H1 (cell line): Measurements from ENCODE around the gene BTAF1. TPM values are rescaled to one million over a fixed set of nuclear protein-coding genes. Genes with fewer than 3 reads are reported as not detected.

Experiments
- CTCF ChIA-PET: fragments of 300-600 bp; sonication (Branson Sonifier 250); formaldehyde crosslinking; loops from one replicate; lab custom pipeline; 2021; ENCODE audit not compliant: partially characterized antibody; lab: Charles Lee
- POLR2A ChIA-PET: fragments of 300-600 bp; sonication (Branson Sonifier 250); formaldehyde crosslinking; loops from one replicate; lab custom pipeline; 2021; ENCODE audit warnings: inconsistent platforms; ENCODE audit not compliant: partially characterized antibody; lab: Charles Lee
- DNase-seq, 2 experiments: peaks; one replicate each; pipeline versions ENCODE4 v3.0.0 to v3.0.0-alpha.2; 2010 to 2022; ENCODE audit warnings: low spot score in 2 of 2, low read depth in 1 of 2, mixed read lengths in 1 of 2
- FAIRE-seq: peaks from 2 replicates; lab custom pipeline; 2011; peaks lifted over from hg19 to GRCh38; lab: Jason Lieb, UNC
- H2AFZ ChIP-seq: 2 replicates; pipeline ENCODE4 v1.8.1; 2012; ENCODE audit warnings: low read length, inconsistent platforms
- H2AK5ac ChIP-seq: 2 replicates; pipeline ENCODE4 v1.6.1; 2013; ENCODE audit warnings: low read depth, low read length
- H2BK120ac ChIP-seq: replicated peaks from 2 replicates; pipeline ENCODE3; 2013; ENCODE audit warnings: low read depth, low read length, inconsistent platforms
- H2BK12ac ChIP-seq: 2 replicates; pipeline ENCODE4 v1.6.1; 2013; ENCODE audit warnings: low read depth, low read length
- H2BK15ac ChIP-seq: 2 replicates; pipeline ENCODE4 v1.6.1; 2013; ENCODE audit warnings: low read length
- H2BK20ac ChIP-seq: 2 replicates; pipeline ENCODE4 v1.6.1; 2013; ENCODE audit warnings: low read length
- H2BK5ac ChIP-seq: 2 replicates; pipeline ENCODE4 v1.6.1; 2013; ENCODE audit warnings: low read depth, low read length
- H3K14ac ChIP-seq: 2 replicates; pipeline ENCODE4 v1.6.1; 2013; ENCODE audit warnings: inconsistent platforms; ENCODE audit not compliant: insufficient read length
- H3K18ac ChIP-seq: 2 replicates; pipeline ENCODE4 v1.6.1; 2013; ENCODE audit warnings: low read length; ENCODE audit errors: extremely low read depth
- H3K23ac ChIP-seq: 2 replicates; pipeline ENCODE4 v1.6.1; 2013; ENCODE audit warnings: inconsistent platforms; ENCODE audit not compliant: insufficient read length
- H3K23me2 ChIP-seq: 2 replicates; pipeline ENCODE4 v1.6.1; 2013; ENCODE audit warnings: low read depth, low read length
- H3K27ac ChIP-seq: 2 replicates; pipeline ENCODE4 v1.6.1; 2011; ENCODE audit warnings: low read depth, low read length, inconsistent platforms
- H3K27me3 ChIP-seq, 4 experiments: replicated peaks in 1 of 4; 1 replicate in 1 of 4; 2 replicates in 3 of 4; pipeline versions ENCODE4 v1.6.1 to v1.8.1; 2011 to 2013; ENCODE audit warnings: low read length in 3 of 4, mild to moderate bottlenecking in 3 of 4, inconsistent platforms in 2 of 4, mixed read lengths in 2 of 4, moderate library complexity in 1 of 4; ENCODE audit not compliant: control insufficient read depth in 3 of 4, insufficient read depth in 3 of 4; ENCODE audit errors: extremely low read depth in 1 of 4
- H3K36me3 ChIP-seq, 4 experiments: 2 replicates each; pipeline versions ENCODE4 v1.6.1 to v1.8.1; 2011 to 2013; ENCODE audit warnings: mild to moderate bottlenecking in 4 of 4, low read length in 3 of 4, moderate library complexity in 2 of 4, control low read depth in 1 of 4, inconsistent platforms in 1 of 4; ENCODE audit not compliant: insufficient read depth in 4 of 4, control insufficient read depth in 2 of 4
- H3K4ac ChIP-seq: replicated peaks from 2 replicates; pipeline ENCODE3; 2013; ENCODE audit warnings: low read length, low read depth, mixed read lengths, inconsistent platforms; ENCODE audit not compliant: insufficient read length
- H3K4me1 ChIP-seq, 4 experiments: replicated peaks in 1 of 4; 1 replicate in 1 of 4; 2 replicates in 3 of 4; pipeline versions ENCODE4 v1.6.1 to v1.8.1; 2011 to 2013; ENCODE audit warnings: low read length in 3 of 4, inconsistent platforms in 2 of 4, mixed read lengths in 1 of 4; ENCODE audit not compliant: insufficient read depth in 4 of 4, control insufficient read depth in 3 of 4
- H3K4me2 ChIP-seq, 2 experiments: 2 replicates each; pipeline versions ENCODE4 v1.6.1 to v1.8.1; 2011 to 2013; ENCODE audit warnings: low read depth in 2 of 2, low read length in 2 of 2, control low read depth in 1 of 2, inconsistent platforms in 1 of 2, mild to moderate bottlenecking in 1 of 2; ENCODE audit not compliant: insufficient read depth in 1 of 2
- H3K4me3 ChIP-seq, 4 experiments: fragments of 200-600, 300-600 bp in 1 of 4; sonication (generic), shearing (Covaris generic), sonication (Bioruptor Twin) in 1 of 4; 2 replicates each; pipeline versions ENCODE4 v1.5.1 to v1.8.1; 2011 to 2016; ENCODE audit warnings: low read length in 4 of 4, low read depth in 3 of 4, control low read depth in 2 of 4, inconsistent platforms in 2 of 4, mild to moderate bottlenecking in 2 of 4, mixed read lengths in 1 of 4, moderate library complexity in 1 of 4; ENCODE audit not compliant: insufficient read depth in 2 of 4; ENCODE audit errors: extremely low read depth in 1 of 4
- H3K56ac ChIP-seq: replicated peaks from 2 replicates; pipeline ENCODE3; 2013; ENCODE audit warnings: low read depth, mild to moderate bottlenecking, mixed read lengths, low read length, inconsistent platforms; ENCODE audit not compliant: insufficient read length
- H3K79me1 ChIP-seq: 2 replicates; pipeline ENCODE4 v1.6.1; 2013; ENCODE audit warnings: low read depth, low read length, control low read depth
- H3K79me2 ChIP-seq, 2 experiments: 2 replicates each; pipeline versions ENCODE4 v1.6.1 to v1.8.1; 2012 to 2013; ENCODE audit warnings: low read length in 2 of 2, mild to moderate bottlenecking in 2 of 2, inconsistent platforms in 1 of 2; ENCODE audit not compliant: insufficient read depth in 2 of 2, control insufficient read depth in 1 of 2
- H3K9ac ChIP-seq, 4 experiments: replicated peaks in 1 of 4; 1 replicate in 1 of 4; 2 replicates in 3 of 4; pipeline versions ENCODE4 v1.6.1 to v1.8.1; 2011 to 2013; ENCODE audit warnings: low read depth in 3 of 4, low read length in 3 of 4, control low read depth in 2 of 4, mild to moderate bottlenecking in 2 of 4, moderate library complexity in 2 of 4, inconsistent platforms in 1 of 4; ENCODE audit errors: extremely low read depth in 1 of 4
- H3K9me3 ChIP-seq, 2 experiments: 2 replicates each; pipeline versions ENCODE4 v1.6.1 to v1.8.1; 2012 to 2013; ENCODE audit warnings: mild to moderate bottlenecking in 2 of 2, moderate library complexity in 2 of 2, control low read depth in 1 of 2, inconsistent platforms in 1 of 2, low read depth in 1 of 2, low read length in 1 of 2, mixed read lengths in 1 of 2; ENCODE audit not compliant: insufficient read depth in 2 of 2
- H4K20me1 ChIP-seq, 2 experiments: replicated peaks in 1 of 2; 2 replicates each; pipeline versions ENCODE3 to v1.8.1; 2011 to 2013; ENCODE audit warnings: inconsistent platforms in 2 of 2, low read length in 2 of 2, mild to moderate bottlenecking in 1 of 2; ENCODE audit not compliant: insufficient read depth in 2 of 2, control insufficient read depth in 1 of 2
- H4K5ac ChIP-seq: 2 replicates; pipeline ENCODE4 v1.6.1; 2013; ENCODE audit warnings: low read length, low read depth, mixed read lengths, inconsistent platforms; ENCODE audit not compliant: insufficient read length
- H4K8ac ChIP-seq: 2 replicates; pipeline ENCODE4 v1.8.0; 2013; ENCODE audit warnings: mild to moderate bottlenecking, moderate library complexity, low read length, inconsistent platforms; ENCODE audit not compliant: insufficient read depth; ENCODE audit errors: extremely low read depth
- H4K91ac ChIP-seq: replicated peaks from 2 replicates; pipeline ENCODE3; 2013; ENCODE audit warnings: low read length, mixed read lengths, inconsistent platforms; ENCODE audit not compliant: insufficient read length
- ASH2L ChIP-seq: fragments of 200-600, 300-600 bp; sonication (generic); IDR thresholded peaks from one replicate; pipeline ENCODE4 v1.7.1; 2017; ENCODE audit warnings: low read length
- BACH1 ChIP-seq: IDR thresholded peaks from 2 replicates; pipeline ENCODE4 v1.6.1; 2012; ENCODE audit warnings: low read length, improper control_type of control experiment
- BCL11A ChIP-seq, 2 experiments: IDR thresholded peaks; one replicate each; pipeline ENCODE4 v1.6.1; 2011; ENCODE audit warnings: low read depth in 2 of 2, low read length in 2 of 2, mild to moderate bottlenecking in 2 of 2
- CHD1 ChIP-seq: IDR thresholded peaks from 2 replicates; pipeline ENCODE4 v1.6.1; 2012; ENCODE audit warnings: low read depth, low read length, improper control_type of control experiment
- GABPA ChIP-seq: IDR thresholded peaks from 2 replicates; pipeline ENCODE4 v1.6.1; 2011; ENCODE audit warnings: mild to moderate bottlenecking, low read length, moderate library complexity, borderline replicate concordance; ENCODE audit not compliant: insufficient read depth
- HDAC6 ChIP-seq: IDR thresholded peaks from one replicate; pipeline ENCODE4 v1.7.1; 2012; ENCODE audit warnings: low read depth, mild to moderate bottlenecking, inconsistent platforms, low read length, moderate library complexity
- KDM5A ChIP-seq: fragments of 200-600 bp; IDR thresholded peaks from 2 replicates; pipeline ENCODE4 v1.7.1; 2012; ENCODE audit warnings: mild to moderate bottlenecking, low read length, inconsistent platforms, mixed read lengths
- NANOG ChIP-seq: IDR thresholded peaks from 2 replicates; pipeline ENCODE4 v1.6.1; 2011; ENCODE audit warnings: low read length, low read depth, mild to moderate bottlenecking, inconsistent platforms; ENCODE audit not compliant: insufficient read depth, poor library complexity, severe bottlenecking
- RAD21 ChIP-seq, 2 experiments: IDR thresholded peaks in 1 of 2; conservative IDR thresholded peaks in 1 of 2; 2 replicates each; pipeline ENCODE4 v1.6.1; 2011; ENCODE audit warnings: low read depth in 2 of 2, low read length in 2 of 2, improper control_type of control experiment in 1 of 2, inconsistent platforms in 1 of 2, mild to moderate bottlenecking in 1 of 2, moderate library complexity in 1 of 2
- RBBP5 ChIP-seq: IDR thresholded peaks from 2 replicates; pipeline ENCODE4 v1.7.1; 2012; ENCODE audit warnings: low read depth, mild to moderate bottlenecking, inconsistent platforms, low read length, moderate library complexity, borderline replicate concordance
- SIN3A ChIP-seq, 2 experiments: IDR thresholded peaks in 1 of 2; conservative IDR thresholded peaks in 1 of 2; 2 replicates each; pipeline ENCODE4 v1.6.1; 2011 to 2012; ENCODE audit warnings: low read length in 2 of 2, improper control_type of control experiment in 1 of 2, low read depth in 1 of 2, mild to moderate bottlenecking in 1 of 2
- SUZ12 ChIP-seq: fragments of 200-600 bp; sonication (generic); IDR thresholded peaks from 2 replicates; pipeline ENCODE4 v1.6.1; 2012; ENCODE audit warnings: mild to moderate bottlenecking, inconsistent platforms, low read length, moderate library complexity, mixed read lengths
- WGBS, 2 experiments: shearing (Covaris generic) in 1 of 2; methylation state at CpG; one replicate each; pipeline versions ENCODE4 v1.1.6 to v1.1.7; 2013 to 2015; ENCODE audit warnings: low lambda C conversion rate in 2 of 2, mixed read lengths in 2 of 2, inconsistent platforms in 1 of 2, low coverage in 1 of 2, missing lambda C conversion rate in 1 of 2; ENCODE audit not compliant: insufficient replicate concordance in 2 of 2, insufficient coverage in 1 of 2, insufficient read length in 1 of 2; ENCODE audit errors: extremely low coverage in 1 of 2, missing lambda C conversion rate in 1 of 2; 5-methylcytosine and 5-hydroxymethylcytosine counted together
- polyA plus RNA-seq, 7 experiments: library from polyadenylated mRNA; depleted of rRNA in 3 of 7; stranded (reverse) in 5 of 7; unstranded in 2 of 7; fragments of >200 nt in 5 of 7; fragments of 200-250 nt in 2 of 7; gene quantifications; 1 replicate in 5 of 7; 2 replicates in 1 of 7; 4 replicates in 1 of 7; pipeline versions ENCODE4 v1.2.1 to v1.2.3, GENCODE V29; 2011 to 2013; ENCODE audit warnings: missing spikeins in 2 of 7, mixed read lengths in 2 of 7
- total RNA-seq: library from RNA; stranded (reverse); fragmentation: NEBNext Ultra II Directional; extraction: Animal tissue kit (Norgen Biotek cat#: 25700); gene quantifications from 2 replicates; pipeline ENCODE4 v1.2.1, GENCODE V29; 2021
- TF ChIP-seq, protein P1 (sequence below): IDR thresholded peaks from 2 replicates; pipeline ENCODE4 v1.6.1; 2012; ENCODE audit warnings: inconsistent platforms

The BTAF1 gene
- total and polyA plus RNA-seq, 2 of the 8 experiments (the other 6 are each of a cell fraction or from before 2014, with no cell fraction given): 24.5 to 39.1 TPM

- Histone ChIP-seq H3K14ac (no peak overlapping the region), H2BK120ac (no peak overlapping the region), H2BK5ac (no peak overlapping the region), H3K23me2 (no peaks in the 10 kb centered on the region), H3K4me3 (no peak overlapping the region), H4K5ac (no peak overlapping the region), H2AFZ (no peak overlapping the region), H3K27ac (no peak overlapping the region), H2BK15ac (no peak overlapping the region; the same call in 1 of the 2 replicates), H2BK20ac (no peak overlapping the region), H3K18ac (no peak overlapping the region), H3K4me2 (no peak overlapping the region), H4K8ac (no peak overlapping the region), H3K36me3 (no peaks in the 10 kb centered on the region), H3K9me3 (no peaks in the 10 kb centered on the region), H3K56ac (no peak overlapping the region), H3K79me2 (no peaks in the 10 kb centered on the region), H4K91ac (no peak overlapping the region), H3K79me1 (no peaks in the 10 kb centered on the region), H2AK5ac (no peak overlapping the region), H3K27me3 (no peaks in the 10 kb centered on the region), H3K9ac (peak overlapping the region in 1 of 4 experiments; percentile 34; a peak in 1 of 7 replicates), H3K4ac (no peak overlapping the region), H4K20me1 (no peaks in the 10 kb centered on the region), H3K4me1 (peaks cover 0 to 13% (median 11%) of the 10 kb centered on the region in 4 experiments; a peak in 4 of 7 replicates), H2BK12ac (no peak overlapping the region), H3K23ac (no peak overlapping the region)
- no peak for FAIRE-seq
- 100% methylated on average over 1 of the region's 1 CpG; no CpG with 5 or more reads in 1 of the 2 experiments for WGBS, 2 experiments
- DNase-seq: no peak
- POLR2A ChIA-PET: no interaction called here
- CTCF ChIA-PET: no interaction called here
- TF ChIP-seq HDAC6 (no peak), RAD21 (IDR thresholded peaks at IDR 0.05 in 1 of 2, conservative IDR thresholded peaks at IDR 0.05 in 1 of 2; ENCODE audit: low read depth in 2 of 2, low read length in 2 of 2) (no peak), ASH2L (no peak), SUZ12 (no peak), NANOG (no peak), BACH1 (no peak), GABPA (no peak), RBBP5 (no peak), BCL11A (IDR thresholded peaks at IDR 0.05; ENCODE audit: low read depth in 2 of 2, low read length in 2 of 2) (no peak), KDM5A (no peak), CHD1 (no peak), SIN3A (conservative IDR thresholded peaks at IDR 0.05 in 1 of 2, IDR thresholded peaks at IDR 0.05 in 1 of 2; ENCODE audit: low read depth in 1 of 2, low read length in 2 of 2) (no peak)
- TF ChIP-seq, protein P1, sequence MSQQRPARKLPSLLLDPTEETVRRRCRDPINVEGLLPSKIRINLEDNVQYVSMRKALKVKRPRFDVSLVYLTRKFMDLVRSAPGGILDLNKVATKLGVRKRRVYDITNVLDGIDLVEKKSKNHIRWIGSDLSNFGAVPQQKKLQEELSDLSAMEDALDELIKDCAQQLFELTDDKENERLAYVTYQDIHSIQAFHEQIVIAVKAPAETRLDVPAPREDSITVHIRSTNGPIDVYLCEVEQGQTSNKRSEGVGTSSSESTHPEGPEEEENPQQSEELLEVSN: no peak
These were observed 47.8 kb upstream of the BTAF1 start for GRCh38 chr10:91875779-91876178.
